HL-60 (cell line): ENCODE data around the gene CDK5RAP1.

Experiments used
- DNase-seq, 2 experiments: peaks; one replicate each; pipeline ENCODE4 v3.0.0-alpha.2; 2010 to 2020; ENCODE audit warnings: low read depth in 1 of 2, low spot score in 1 of 2
- H3K27ac ChIP-seq: fragments of 250-450 bp; sonication (Bioruptor Pico); replicated peaks from 2 replicates; pipeline ENCODE4 v1.5.1; 2020; ENCODE audit warnings: mild to moderate bottlenecking, moderate library complexity
- H3K27me3 ChIP-seq: fragments of 250-450 bp; sonication (Bioruptor Pico); 2 replicates; pipeline ENCODE4 v1.5.1; 2021; ENCODE audit warnings: mild to moderate bottlenecking, moderate library complexity; ENCODE audit not compliant: insufficient read depth, poor library complexity, severe bottlenecking
- H3K4me3 ChIP-seq: replicated peaks from 2 replicates; pipeline ENCODE4 v1.5.1; 2011; ENCODE audit warnings: mild to moderate bottlenecking, control low read depth, low read length; ENCODE audit not compliant: insufficient read depth
- CTCF ChIP-seq: IDR thresholded peaks from one replicate; pipeline ENCODE4 v1.5.1; 2011; ENCODE audit warnings: low read length, control low read depth, inconsistent platforms; ENCODE audit not compliant: insufficient read depth
- GABPA ChIP-seq: IDR thresholded peaks from 2 replicates; pipeline ENCODE4 v1.6.1; 2012; ENCODE audit warnings: low read depth
- POLR2AphosphoS5 ChIP-seq: IDR thresholded peaks from 2 replicates; pipeline ENCODE4 v1.6.1; 2012; ENCODE audit warnings: low read depth
- REST ChIP-seq: IDR thresholded peaks from 2 replicates; pipeline ENCODE4 v1.6.1; 2012; ENCODE audit warnings: low read depth; ENCODE audit not compliant: insufficient replicate concordance
- SPI1 ChIP-seq: IDR thresholded peaks from 2 replicates; pipeline ENCODE4 v1.6.1; 2012; ENCODE audit warnings: low read depth, mild to moderate bottlenecking, borderline replicate concordance

The CDK5RAP1 gene

GRCh38 chr20:33411711-33412483 is 10.6 kb upstream of the CDK5RAP1 start:
- TF ChIP-seq CTCF (no peak), POLR2AphosphoS5 (no peak), SPI1 (no peak), GABPA (no peak), REST (no peak)
- DNase-seq = no peak
- H3K27ac ChIP-seq = no peak overlapping the region
- H3K27me3 ChIP-seq = no peaks in the 10 kb centered on the region
- H3K4me3 ChIP-seq = no peak overlapping the region

GRCh38 chr20:33411242-33411641 is 9.9 kb upstream of the CDK5RAP1 start:
- no peak for DNase-seq
- no peaks in the 10 kb centered on the region for H3K27me3 ChIP-seq
- H3K27ac ChIP-seq = no peak overlapping the region
- no peak for TF ChIP-seq GABPA
- no peak for TF ChIP-seq SPI1
- no peak for TF ChIP-seq CTCF
- TF ChIP-seq REST = no peak
- TF ChIP-seq POLR2AphosphoS5 = no peak
- H3K4me3 ChIP-seq = no peak overlapping the region

- DNase-seq = no peak
- H3K27ac ChIP-seq = no peak overlapping the region
- TF ChIP-seq POLR2AphosphoS5 (no peak), CTCF (no peak), SPI1 (no peak), REST (no peak), GABPA (no peak)
- no peaks in the 10 kb centered on the region for H3K27me3 ChIP-seq
- no peak overlapping the region for H3K4me3 ChIP-seq
Observed at GRCh38 chr20:33410081-33410742, 8.9 kb upstream of the CDK5RAP1 start.
